Ammon's horn (tissue), 1 donor: Measurements from ENCODE around the gene CETP.
A peak's percentile ranks its signal among the peaks of the same experiment; 100 is the strongest.

Experiments
- DNase-seq: peaks from one replicate; pipeline ENCODE4 v3.0.0-alpha.2; 2016; ENCODE audit warnings: low spot score

The CETP gene, protein sequence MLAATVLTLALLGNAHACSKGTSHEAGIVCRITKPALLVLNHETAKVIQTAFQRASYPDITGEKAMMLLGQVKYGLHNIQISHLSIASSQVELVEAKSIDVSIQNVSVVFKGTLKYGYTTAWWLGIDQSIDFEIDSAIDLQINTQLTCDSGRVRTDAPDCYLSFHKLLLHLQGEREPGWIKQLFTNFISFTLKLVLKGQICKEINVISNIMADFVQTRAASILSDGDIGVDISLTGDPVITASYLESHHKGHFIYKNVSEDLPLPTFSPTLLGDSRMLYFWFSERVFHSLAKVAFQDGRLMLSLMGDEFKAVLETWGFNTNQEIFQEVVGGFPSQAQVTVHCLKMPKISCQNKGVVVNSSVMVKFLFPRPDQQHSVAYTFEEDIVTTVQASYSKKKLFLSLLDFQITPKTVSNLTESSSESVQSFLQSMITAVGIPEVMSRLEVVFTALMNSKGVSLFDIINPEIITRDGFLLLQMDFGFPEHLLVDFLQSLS

DNA sequence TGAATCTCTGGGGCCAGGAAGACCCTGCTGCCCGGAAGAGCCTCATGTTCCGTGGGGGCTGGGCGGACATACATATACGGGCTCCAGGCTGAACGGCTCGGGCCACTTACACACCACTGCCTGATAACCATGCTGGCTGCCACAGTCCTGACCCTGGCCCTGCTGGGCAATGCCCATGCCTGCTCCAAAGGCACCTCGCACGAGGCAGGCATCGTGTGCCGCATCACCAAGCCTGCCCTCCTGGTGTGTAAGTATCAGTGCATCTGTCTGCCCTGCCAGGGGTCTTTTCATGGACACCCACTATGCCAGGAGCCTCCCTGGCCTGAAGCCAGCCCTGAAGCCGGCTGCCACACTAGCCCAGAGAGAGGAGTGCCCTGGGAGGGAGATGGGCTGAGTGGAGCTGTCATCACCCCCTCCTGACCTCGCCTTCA is at the start of gene CETP:
TSS of gene CETP (plus strand) at position 100 of the 431 bp plus-strand sequence. CDS start at position 130, 30 bp downstream.
- DNase-seq, result no peak

DNA sequence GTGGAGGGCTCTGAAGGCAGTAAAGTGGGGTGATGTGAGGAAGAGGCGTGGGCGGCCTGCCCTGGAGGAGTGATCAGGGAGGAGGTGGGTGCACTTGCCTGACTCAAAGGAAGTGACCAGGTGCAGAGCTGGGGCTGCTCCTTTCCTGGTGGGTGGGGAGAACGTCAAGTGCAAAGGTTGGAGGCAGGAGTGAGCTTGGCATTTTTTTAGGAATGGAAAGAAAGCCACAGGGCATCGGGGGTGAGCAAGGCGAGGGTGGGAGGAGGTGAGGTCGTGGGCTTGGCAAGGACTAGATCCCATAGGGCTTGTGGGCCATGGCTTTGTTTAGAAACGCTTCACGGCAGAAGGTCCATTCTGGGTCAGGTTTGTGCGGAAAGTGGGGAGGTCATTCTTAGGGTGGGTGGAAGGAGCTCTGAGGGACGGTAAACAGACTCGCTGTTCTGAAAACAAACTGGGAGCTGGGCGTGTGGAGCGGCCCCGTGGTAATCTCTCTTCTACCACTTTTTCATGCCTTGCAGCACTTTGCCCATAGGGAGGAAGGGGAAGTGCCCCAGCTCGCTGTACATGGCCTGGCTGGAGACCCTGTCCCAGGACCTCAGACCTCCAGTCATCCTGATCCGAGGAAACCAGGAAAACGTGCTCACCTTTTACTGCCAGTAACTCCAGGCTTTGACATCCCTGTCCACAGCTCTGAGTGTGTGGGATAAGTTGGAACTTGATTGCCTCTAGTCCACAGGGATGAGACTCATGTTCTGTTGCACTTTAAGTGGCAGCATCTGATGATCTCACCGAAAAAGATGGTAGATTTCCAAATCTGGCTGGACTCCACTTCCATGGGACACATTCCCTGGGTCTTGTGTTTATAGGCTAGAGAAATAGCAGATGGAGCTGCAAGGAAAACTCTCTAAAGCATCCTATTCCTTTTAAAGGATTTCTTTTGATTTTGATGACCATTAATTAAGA is 48.7 kb upstream of the CETP start:
- DNase-seq, result no peak

DNA sequence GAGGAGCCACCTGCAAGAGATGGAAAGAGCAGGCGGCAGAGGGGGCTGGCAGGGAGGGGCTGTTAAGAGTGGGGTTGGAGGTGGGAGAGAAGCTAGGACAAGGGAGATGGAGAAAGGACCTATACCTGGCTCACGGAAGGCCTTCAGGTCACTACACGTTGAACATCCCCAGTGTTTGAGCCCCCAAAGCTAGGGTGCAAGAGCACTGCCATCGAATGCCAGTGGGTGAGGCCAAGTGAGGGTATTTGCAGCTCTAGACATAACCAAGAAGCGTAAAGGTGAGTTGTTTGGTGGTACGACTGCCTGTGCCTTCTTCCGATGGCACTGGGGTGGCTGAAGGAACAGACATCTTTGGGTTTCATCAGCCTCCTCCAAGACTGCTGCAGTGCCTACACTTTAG is 46.9 kb upstream of the CETP start:
- DNase-seq, result no peak

DNA sequence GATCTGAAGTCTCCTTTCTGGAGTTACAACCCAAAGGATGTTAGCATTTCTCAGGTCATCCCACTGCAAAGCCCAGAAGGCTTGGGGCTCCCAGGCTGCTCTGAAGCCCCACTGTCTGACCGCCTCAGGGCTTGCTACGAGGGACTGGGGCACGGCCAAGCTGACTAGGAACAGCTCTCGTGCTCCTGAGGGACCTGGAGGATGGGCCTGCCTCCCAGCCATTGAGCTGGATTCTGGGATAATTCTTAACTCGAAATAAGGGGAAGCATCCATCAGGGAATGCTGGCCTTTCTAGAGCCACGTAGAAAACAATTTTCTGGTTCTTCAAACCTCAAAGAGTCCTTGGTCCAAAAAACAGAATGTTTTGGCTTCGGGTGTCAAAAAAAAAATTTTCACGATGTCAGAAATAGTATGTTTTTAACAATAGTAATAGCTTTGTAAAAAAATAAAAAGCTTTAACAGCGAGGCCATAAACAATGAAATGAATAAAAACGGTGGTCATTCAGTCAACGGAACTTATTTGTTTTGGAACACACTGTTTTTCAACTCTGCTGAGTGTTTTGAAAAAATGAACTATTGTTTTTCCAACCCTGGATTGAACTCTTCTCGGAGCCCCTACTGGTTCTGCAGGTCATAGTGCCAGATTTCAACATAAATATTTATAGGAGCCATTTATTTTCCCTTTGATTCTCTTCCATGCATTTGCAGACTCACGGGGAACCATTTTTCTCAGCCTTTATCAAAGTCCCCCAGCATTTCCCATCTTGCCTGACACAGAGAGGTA is 46.2 kb upstream of the CETP start:
- no peak for DNase-seq

DNA sequence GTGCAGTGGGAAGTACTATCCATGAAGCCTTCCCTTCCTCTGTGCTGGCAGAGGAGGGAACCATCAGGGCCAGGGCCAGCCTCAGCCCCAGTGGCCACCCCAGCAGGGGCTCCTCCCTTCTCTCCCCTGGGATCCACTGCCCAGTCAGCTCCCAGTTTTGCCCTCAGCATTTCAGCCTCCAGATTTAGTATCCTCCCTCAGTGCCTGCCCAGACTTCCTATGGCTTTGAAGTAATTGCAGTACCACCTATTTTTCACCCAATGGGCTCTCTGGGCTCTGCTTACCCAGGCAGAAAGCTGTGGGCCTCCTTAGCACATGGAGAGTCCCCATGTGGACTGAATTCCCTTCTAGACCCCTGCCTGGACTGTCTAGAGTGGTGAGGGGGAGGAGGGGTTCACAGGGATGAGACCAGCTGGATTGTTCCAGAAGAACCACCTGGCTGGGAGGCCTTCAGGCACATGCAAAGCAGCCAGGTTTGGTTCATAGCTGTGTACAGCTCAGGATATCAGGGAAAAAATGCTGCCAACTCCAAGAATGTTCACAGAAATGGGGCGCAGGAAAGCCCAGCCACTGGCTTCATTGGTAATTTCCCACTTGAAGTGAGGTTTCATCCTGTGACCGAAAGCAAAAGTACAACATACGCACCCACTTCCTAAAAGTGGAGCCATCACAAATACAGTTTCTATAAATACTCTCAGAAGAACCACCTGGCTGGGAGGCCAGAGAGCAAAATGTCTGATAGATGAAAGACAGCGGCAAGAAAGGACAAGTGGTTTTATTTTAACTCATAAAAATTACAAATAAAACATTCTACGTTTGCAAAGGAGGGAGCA is 45.0 kb upstream of the CETP start:
- DNase-seq, result peak; percentile 47

DNA sequence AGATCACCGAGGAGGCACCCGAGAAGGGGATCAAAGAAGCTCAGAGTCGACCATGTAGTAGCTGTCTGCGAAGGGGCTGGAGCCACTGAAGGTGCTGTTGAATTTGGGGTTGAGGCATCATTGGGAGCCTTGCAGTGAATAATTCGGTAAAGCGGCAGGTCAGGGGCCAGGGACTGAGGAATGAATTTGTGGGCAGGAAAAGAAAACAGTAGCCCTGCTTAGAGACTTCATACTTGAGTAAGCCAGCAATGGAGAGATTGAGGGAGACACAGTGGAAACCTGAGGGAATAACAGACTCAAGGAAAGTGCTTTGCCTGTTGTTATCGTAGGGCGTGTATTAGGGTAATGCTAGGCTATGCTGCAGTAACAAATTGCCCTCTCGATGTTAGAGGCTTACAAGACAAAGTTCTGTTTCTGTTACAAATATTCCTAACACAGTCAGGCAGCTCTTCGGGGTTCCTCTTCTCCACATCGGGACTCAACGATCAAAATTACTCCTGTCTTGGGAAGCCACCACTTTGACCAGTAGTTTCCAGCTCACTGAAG is 43.2 kb upstream of the CETP start:
- no peak for DNase-seq

DNA sequence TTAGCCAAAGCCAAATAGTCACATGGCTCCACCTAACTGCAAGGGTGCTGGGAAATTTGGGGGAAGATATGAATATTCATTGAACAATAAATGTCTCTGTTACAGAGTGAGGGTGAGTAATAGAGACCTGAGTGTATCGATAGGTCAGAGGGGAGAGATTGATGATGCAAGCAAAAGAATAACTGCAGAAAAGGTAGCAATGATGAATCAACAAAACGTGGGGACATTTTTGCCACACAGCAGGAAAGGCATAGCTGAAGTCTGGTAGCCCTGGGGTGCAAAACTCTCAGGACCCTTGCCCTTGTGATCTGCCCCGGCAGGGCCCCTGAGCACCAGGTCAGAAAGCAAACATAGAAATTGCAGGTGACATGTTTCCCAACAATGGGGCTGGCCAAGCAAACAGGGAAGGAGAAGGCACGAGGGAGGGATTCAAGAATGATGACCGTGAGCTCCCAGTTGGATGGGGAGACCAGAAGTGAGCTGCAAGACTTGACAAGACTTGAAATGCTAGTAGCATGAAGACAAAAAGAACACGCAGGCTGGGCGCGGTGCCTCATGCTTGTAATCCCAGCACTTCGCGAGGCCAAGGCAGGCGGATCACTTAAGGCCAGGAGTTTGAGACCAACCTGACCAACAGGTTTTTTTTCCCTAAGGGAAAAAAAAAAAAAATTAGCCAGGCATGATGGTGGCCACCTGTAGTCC is 42.5 kb upstream of the CETP start:
- no peak for DNase-seq

DNA sequence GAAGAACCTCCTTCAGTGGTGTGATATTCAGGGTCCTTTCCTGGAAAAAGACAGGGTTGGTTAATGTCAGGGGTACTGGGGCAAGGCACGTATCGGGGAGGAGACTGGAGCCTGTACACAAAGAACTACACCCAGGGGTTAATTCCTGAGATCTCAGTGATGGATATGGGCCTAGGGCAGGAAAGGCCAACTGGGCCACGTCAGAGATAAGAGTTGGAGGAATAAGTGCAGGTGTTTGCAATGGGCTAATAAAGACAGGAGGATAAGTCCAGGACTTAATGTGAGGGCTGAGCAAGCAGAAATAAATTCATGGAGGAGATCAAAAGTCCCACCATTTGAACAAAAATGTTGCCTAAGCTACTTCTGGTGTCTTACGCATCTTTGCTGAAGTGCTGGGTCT is 40.2 kb upstream of the CETP start:
- no peak for DNase-seq

DNA sequence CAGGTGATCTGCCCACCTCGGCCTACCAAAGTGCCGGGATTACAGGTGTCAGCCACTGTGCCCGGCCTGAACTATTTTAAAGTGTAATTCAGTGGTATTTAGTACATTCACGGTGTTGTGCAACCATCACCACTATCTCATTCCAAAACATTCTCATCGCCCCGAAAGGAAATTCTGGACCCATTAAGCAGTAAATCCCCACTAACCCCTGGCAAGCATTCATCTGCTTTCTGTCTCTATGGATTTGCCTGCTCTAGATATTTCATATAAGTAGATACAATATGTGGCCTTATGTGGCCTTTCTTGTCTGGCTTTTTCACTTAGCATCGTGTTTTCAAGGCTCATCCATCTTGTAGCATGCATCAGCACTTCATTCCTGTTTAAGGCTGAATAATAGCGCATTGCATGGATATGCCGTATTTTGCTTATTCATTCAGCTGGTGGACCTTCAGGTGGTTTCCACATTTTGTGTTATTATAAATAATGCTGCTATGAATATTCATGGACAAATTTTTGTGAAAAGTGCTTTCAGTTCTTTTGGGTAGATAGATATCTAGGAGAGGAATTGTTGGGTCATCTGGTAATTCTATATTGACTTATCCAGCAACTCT is 38.2 kb upstream of the CETP start:
- DNase-seq, result no peak

DNA sequence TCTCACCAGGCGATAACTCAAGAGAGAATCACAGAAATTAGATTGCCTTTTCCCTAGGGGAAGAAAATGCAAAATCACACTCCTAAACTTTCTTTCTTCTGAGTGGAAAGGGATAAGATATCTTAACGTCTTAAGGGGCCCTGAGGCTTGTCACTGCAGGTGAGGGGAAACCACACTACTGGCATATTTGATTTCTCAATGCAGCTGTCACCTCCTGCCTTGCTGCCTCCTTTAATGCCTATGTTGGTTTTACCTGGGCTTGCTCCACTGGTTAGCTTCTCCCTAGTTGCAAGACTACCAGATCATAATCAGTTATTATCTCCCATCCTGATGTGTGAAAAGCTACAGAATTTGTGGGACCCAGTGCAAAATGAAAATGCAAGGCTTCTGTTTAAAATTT is 34.3 kb upstream of the CETP start:
- no peak for DNase-seq

DNA sequence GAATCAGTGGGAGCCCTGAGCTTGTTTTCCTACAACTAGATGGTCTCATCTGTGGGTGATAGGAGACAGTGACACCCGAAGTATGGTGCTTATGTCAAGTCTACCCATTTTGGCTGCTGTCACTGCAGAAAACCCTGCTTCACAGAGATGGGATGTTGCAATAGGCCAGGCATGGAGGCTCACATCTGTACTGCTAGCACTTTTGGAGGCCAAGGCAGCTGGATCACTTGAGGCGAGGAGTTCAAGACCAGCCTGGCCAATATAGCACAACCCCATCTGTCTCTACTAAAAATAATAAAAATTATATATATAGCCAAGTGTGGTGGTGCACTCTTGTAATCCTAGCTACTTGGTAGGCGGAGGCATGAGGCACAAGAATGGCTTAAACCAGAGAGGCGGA is 32.1 kb upstream of the CETP start:
- no peak for DNase-seq

DNA sequence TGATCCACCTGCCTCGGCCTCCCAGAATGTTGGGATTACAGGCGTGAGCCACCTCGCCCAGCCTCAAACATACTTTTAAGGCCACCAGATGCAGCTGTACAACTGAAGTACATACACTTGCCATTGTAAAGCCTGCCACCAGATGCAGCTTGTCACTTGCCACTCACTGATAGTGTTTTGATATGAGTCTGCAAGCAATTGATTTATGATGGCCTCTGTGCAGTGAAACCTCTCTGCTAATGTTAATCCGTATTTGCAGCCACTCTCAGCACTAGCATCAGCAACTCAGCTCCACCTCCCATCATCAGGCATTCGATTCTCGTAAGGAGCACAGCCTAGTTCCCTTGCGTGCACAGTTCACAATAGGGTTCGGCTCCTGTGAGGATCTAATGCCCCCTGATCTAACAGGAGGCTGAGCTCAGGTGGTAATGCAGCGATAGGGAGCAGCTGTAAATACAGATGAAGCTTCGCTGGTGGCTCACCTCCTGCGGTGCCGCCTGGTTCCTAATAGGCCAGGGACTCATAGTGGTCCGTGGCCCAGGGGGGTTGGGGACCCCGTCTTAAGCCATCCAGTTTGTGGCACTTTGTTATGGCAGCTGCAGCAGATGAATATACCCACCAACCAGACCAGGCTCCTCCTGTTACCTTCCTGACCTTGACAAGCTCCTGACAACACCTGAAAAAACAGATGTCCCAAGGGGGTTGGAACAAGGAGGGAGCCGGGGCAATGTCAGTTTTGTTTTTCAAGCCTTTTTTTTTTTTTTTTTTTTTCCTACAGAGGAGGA is 31.1 kb upstream of the CETP start:
- no peak for DNase-seq

DNA sequence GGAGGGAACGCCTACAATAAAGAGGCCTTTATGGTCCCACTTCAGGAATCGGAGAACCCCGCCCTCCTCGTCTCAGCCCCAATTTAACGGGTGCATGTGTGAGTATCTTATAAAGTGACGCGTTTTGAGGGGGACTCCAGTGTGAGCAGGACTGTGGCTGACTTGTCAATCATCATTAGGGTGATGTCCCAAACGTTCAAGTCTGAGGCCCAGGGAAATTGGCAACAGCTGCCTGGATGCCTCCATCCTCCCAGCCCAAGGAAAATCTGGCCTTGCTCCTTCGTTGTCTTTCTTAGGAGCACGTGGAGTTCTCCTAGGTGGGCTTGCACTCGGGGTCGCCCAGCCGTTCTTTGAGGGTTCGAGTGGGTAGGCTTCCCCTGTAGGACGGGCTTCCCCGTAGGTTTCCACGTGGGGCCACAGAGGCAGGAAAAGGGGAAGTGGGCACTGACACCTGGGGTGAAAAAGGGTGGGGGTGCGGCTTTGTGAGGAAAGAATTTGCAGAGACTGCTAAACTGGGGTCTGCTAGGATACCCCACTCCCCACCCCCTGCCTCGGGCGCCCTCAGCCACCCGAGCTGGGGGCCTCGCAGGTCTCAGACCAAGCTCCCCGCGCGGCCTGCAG is 30.4 kb upstream of the CETP start:
- DNase-seq, result no peak

DNA sequence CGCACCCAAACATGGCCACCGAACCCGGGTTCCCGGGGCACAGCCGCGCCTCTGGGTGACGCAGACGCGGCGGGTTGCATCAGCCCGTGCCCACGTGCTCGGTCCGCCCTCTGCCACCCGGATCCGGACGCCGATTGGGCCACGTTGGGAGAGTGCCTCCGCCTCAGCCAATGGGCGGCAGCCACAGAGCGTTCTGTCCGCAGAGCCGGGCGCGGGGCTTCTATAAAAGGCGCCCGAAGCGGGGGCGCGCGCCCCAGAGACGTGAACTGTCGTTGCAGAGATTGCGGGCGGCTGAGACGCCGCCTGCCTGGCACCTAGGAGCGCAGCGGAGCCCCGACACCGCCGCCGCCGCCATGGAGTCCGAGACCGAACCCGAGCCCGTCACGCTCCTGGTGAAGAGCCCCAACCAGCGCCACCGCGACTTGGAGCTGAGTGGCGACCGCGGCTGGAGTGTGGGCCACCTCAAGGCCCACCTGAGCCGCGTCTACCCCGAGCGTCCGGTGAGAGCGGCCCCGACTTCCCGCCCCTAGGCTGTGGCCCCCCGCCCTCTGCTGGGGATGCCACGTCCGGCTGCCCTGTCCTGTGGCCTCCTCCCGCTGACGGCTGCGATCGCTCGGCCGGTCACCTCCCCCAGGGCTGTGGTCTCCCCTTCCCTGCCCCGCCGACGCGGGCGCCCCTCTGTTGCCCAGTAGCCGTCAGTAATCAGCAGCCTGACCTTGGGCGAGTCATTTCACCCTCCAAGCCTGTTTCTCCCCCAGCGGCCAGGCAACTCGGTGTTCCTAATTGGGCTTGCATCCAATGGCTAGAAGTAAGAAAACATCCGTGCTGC is 29.6 kb upstream of the CETP start, which contains the start of gene HERPUD1:
TSS of gene HERPUD1 (plus strand) at position 251 of the 829 bp plus-strand sequence. CDS start at position 354, 103 bp downstream.
- peak; percentile 99 for DNase-seq

DNA sequence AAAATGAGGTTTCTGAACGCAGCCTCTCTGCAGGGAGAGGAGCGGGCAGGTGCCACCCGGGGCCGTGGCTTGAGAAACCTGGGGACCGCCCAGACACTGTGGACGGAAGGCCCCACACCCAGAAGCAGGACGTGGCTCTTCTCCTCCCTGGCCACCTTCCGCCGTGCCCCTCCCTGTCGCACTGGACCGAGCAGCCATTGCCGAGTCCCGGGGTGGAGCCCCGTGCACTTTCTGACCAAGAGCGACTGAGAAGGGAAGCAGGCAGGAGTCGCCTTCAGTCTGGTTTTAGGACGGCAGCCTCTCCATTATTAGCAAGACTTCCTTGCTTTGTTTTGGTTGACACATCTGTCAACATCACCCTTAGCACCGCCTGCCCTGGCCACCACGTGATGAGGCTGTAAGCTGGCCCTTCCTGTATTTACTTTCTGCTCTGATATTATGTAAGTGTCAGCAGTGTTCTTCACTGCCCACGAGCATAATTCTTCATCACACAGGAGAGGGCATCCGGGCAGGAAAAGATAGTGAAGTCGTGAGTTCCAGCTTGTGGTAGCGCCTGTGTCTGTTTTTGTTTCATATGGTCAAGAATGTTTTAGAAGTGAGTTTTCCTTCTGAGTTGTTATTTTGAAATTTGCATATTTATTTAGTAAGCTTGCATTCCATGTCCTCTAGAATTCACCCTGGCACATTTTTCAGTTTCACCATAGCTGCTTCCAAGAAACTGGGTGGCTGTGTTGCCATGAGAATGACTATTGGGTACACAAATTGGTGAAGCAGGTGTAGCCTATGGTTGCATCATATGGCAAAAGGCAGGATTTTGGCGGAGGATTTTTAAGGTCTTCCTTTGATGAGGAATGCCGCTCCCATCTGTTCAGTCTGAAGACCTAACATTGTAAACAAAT is 28.8 kb upstream of the CETP start:
- peak; percentile 91 for DNase-seq
